ENCODE results near the gene ACP7.

ACP7 gene

DNA sequence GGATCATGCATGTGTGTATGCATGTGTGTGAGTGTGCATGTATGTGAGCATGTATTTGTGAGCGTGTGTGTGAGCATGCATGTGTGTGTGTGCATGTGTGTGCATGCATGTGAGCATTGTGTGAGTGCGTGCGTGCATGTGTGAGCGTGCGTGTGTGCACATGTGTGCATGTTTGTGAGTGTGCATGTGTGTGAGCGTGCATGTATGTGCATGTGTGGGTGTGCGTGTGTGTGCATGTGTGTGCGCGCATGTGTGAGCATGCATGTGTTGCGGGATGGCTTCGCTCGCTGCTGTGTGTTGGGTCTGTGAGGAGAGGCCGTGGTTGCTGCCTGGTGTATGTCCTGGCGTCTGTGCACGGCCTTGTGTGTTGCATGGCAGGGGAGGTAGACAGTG lies 73.8 kb downstream of the ACP7 start:
- peaks cover 88% of the 10 kb centered on the region for H4K20me1 ChIP-seq (ENCODE audit: insufficient read depth, low read length)
- H3K36me3 ChIP-seq (ENCODE audit: insufficient read depth, low read length) = peaks cover 9% of the 10 kb centered on the region; the same call in 1 of the 2 replicates
- H3K79me2 ChIP-seq (ENCODE audit: insufficient read depth, low read length) = peaks cover 81% of the 10 kb centered on the region
- TF ChIP-seq CTCF (IDR thresholded peaks at IDR 0.05; ENCODE audit: borderline replicate concordance, extremely low read depth, low read length, poor library complexity, severe bottlenecking) = no peak
- no peak for TF ChIP-seq EZH2 (IDR thresholded peaks at IDR 0.05; ENCODE audit: borderline replicate concordance, low read depth, low read length, severe bottlenecking)
- no peak overlapping the region for H3K27ac ChIP-seq (ENCODE audit: low read length)
- H3K4me3 ChIP-seq (ENCODE audit: low read depth in 1 of 2, low read length in 2 of 2) = no peak overlapping the region
- H3K4me1 ChIP-seq (ENCODE audit: insufficient read depth, low read length) = no peaks in the 10 kb centered on the region
- H3K27me3 ChIP-seq (ENCODE audit: insufficient read depth, low read length, poor library complexity) = no peaks in the 10 kb centered on the region
- DNase-seq = no peak
- ATAC-seq (ENCODE audit: insufficient read depth, low read depth) = no peak
- H3K4me2 ChIP-seq (ENCODE audit: insufficient read depth, low read length) = no peak overlapping the region
- no peak overlapping the region for H2AFZ ChIP-seq (ENCODE audit: low read depth, low read length)
- no peak overlapping the region for H3K9ac ChIP-seq (ENCODE audit: low read depth, low read length)
- no peaks in the 10 kb centered on the region for H3K9me3 ChIP-seq (ENCODE audit: insufficient read depth, low read length, severe bottlenecking)

- H3K4me1 ChIP-seq (ENCODE audit: insufficient read depth, low read length) = no peaks in the 10 kb centered on the region
- ATAC-seq (ENCODE audit: insufficient read depth, low read depth) (no peak), DNase-seq (no peak)
- H3K27ac ChIP-seq (ENCODE audit: low read length) = no peak overlapping the region
- H3K79me2 ChIP-seq (ENCODE audit: insufficient read depth, low read length) = peaks cover 82% of the 10 kb centered on the region
- peaks cover 9% of the 10 kb centered on the region; the same call in 1 of the 2 replicates for H3K36me3 ChIP-seq (ENCODE audit: insufficient read depth, low read length)
- no peaks in the 10 kb centered on the region for H3K27me3 ChIP-seq (ENCODE audit: insufficient read depth, low read length, poor library complexity)
- TF ChIP-seq CTCF (IDR thresholded peaks at IDR 0.05; ENCODE audit: borderline replicate concordance, extremely low read depth, low read length, poor library complexity, severe bottlenecking) = no peak
- no peak for TF ChIP-seq EZH2 (IDR thresholded peaks at IDR 0.05; ENCODE audit: borderline replicate concordance, low read depth, low read length, severe bottlenecking)
- no peaks in the 10 kb centered on the region for H3K9me3 ChIP-seq (ENCODE audit: insufficient read depth, low read length, severe bottlenecking)
- H2AFZ ChIP-seq (ENCODE audit: low read depth, low read length) = no peak overlapping the region
- H4K20me1 ChIP-seq (ENCODE audit: insufficient read depth, low read length) = peaks cover 90% of the 10 kb centered on the region
- no peak overlapping the region for H3K4me3 ChIP-seq (ENCODE audit: low read depth in 1 of 2, low read length in 2 of 2)
- no peak overlapping the region for H3K9ac ChIP-seq (ENCODE audit: low read depth, low read length)
- no peak overlapping the region for H3K4me2 ChIP-seq (ENCODE audit: insufficient read depth, low read length)
Observed at GRCh38 chr19:39158646-39159260, 74.6 kb downstream of the ACP7 start.

- Histone ChIP-seq H3K27ac (ENCODE audit: low read length) (no peak overlapping the region), H3K9me3 (ENCODE audit: insufficient read depth, low read length, severe bottlenecking) (no peaks in the 10 kb centered on the region), H3K27me3 (ENCODE audit: insufficient read depth, low read length, poor library complexity) (no peaks in the 10 kb centered on the region), H3K4me1 (ENCODE audit: insufficient read depth, low read length) (no peaks in the 10 kb centered on the region), H3K36me3 (ENCODE audit: insufficient read depth, low read length) (peaks cover 9% of the 10 kb centered on the region; the same call in 1 of the 2 replicates), H2AFZ (ENCODE audit: low read depth, low read length) (no peak overlapping the region), H3K4me3 (ENCODE audit: low read depth in 1 of 2, low read length in 2 of 2) (no peak overlapping the region), H3K9ac (ENCODE audit: low read depth, low read length) (no peak overlapping the region), H4K20me1 (ENCODE audit: insufficient read depth, low read length) (peaks cover 82% of the 10 kb centered on the region), H3K4me2 (ENCODE audit: insufficient read depth, low read length) (no peak overlapping the region), H3K79me2 (ENCODE audit: insufficient read depth, low read length) (peaks cover 75% of the 10 kb centered on the region)
- no peak for TF ChIP-seq EZH2 (IDR thresholded peaks at IDR 0.05; ENCODE audit: borderline replicate concordance, low read depth, low read length, severe bottlenecking)
- no peak for TF ChIP-seq CTCF (IDR thresholded peaks at IDR 0.05; ENCODE audit: borderline replicate concordance, extremely low read depth, low read length, poor library complexity, severe bottlenecking)
- no peak for DNase-seq
- no peak for ATAC-seq (ENCODE audit: insufficient read depth, low read depth)
Observed at GRCh38 chr19:39160523-39160861, 76.3 kb downstream of the ACP7 start.
